ENCODE data around the gene SUSD2. TPM values are rescaled to one million over a fixed set of nuclear protein-coding genes. Genes with fewer than 3 reads are reported as not detected.

Gene SUSD2
- polyA plus RNA-seq, 2 of the 4 experiments (the other 2 are of a cell fraction) = 12.7 to 51.9 TPM

- TF ChIP-seq NR3C1 (IDR thresholded peaks at IDR 0.05) = no peak
- no peak for TF ChIP-seq SMC3 (IDR thresholded peaks at IDR 0.05)
- ChIA-PET CTCF (interaction anchor here (0.9 to 2.6 kb wide), 4 partner anchors 8 to 36 kb away, joined by 3 to 6 read pairs (median 4); no protein-coding TSS in a partner anchor), POLR2A (no interaction called here)
- DNase-seq (ENCODE audit: low read depth in 1 of 2, low spot score in 1 of 2) = no peak
- WGBS (ENCODE audit: missing lambda C conversion rate) = 83% methylated on average over 3 of the region's 14 CpGs
- H3K4me1 ChIP-seq = no peaks in the 10 kb centered on the region
- no peak for ATAC-seq
- H3K27ac ChIP-seq = peak overlapping the region in 1 of 2 experiments; percentile 52; a peak in 2 of 6 replicates
- H3K4me3 ChIP-seq = no peak overlapping the region
- FAIRE-seq = no peak
- no peak overlapping the region for H3K4me2 ChIP-seq
- H3K9me3 ChIP-seq = peaks cover 7% of the 10 kb centered on the region; the same call in 1 of the 3 replicates
These were observed 44.7 kb downstream of the SUSD2 start for GRCh38 chr22:24225951-24226350.

- POLR2A ChIA-PET = no interaction called here
- 87% methylated on average over 5 of the region's 18 CpGs for WGBS (ENCODE audit: missing lambda C conversion rate)
- Histone ChIP-seq H3K9me3 (no peaks in the 10 kb centered on the region), H3K4me2 (no peak overlapping the region), H3K4me3 (no peak overlapping the region), H3K4me1 (no peaks in the 10 kb centered on the region; the same call in 2 of the 3 replicates), H3K27ac (peak overlapping the region; percentile 15 to 67; a peak in 3 of 6 replicates)
- ATAC-seq (peak in 1 of 2 experiments; percentile 78; a peak in 3 of 6 replicates), FAIRE-seq (no peak), DNase-seq (ENCODE audit: low read depth in 1 of 2, low spot score in 1 of 2) (no peak)
- CTCF ChIA-PET = interaction anchor here (0.6 to 3.5 kb wide), 8 partner anchors 15 to 84 kb away, joined by 3 to 27 read pairs (median 4); no protein-coding TSS in a partner anchor
- TF ChIP-seq ZNF302 (CRISPR knock-in tag; IDR thresholded peaks at IDR 0.05) (no peak), CTCF (IDR thresholded peaks at IDR 0.05) (peak; percentile 24; the same call in 1 of the 3 replicates), EP300 (IDR thresholded peaks at IDR 0.05) (no peak)
These were observed 49.8 kb downstream of the SUSD2 start for GRCh38 chr22:24230911-24231656.

- H3K9me3 ChIP-seq = no peaks in the 10 kb centered on the region
- 95% methylated on average over 8 of the region's 9 CpGs for WGBS (ENCODE audit: missing lambda C conversion rate)
- H3K27ac ChIP-seq = peak overlapping the region; percentile 17 to 67; a peak in 3 of 6 replicates
- no peak overlapping the region for H3K4me3 ChIP-seq
- no peak overlapping the region for H3K4me2 ChIP-seq
- ChIA-PET CTCF (interaction anchor here (0.5 to 3.5 kb wide), 10 partner anchors 9 to 83 kb away, joined by 3 to 27 read pairs (median 3); no protein-coding TSS in a partner anchor), POLR2A (no interaction called here)
- no peak for FAIRE-seq
- ATAC-seq = no peak; a peak in 1 of 6 replicates
- DNase-seq (ENCODE audit: low read depth in 1 of 2, low spot score in 1 of 2) = no peak
- no peaks in the 10 kb centered on the region; the same call in 2 of the 3 replicates for H3K4me1 ChIP-seq
- no peak for TF ChIP-seq HMGXB4 (CRISPR knock-in tag; IDR thresholded peaks at IDR 0.05; ENCODE audit: borderline replicate concordance)
- no peak for TF ChIP-seq POLR2AphosphoS2 (conservative IDR thresholded peaks at IDR 0.05; ENCODE audit: low read length)
- TF ChIP-seq KDM1A (IDR thresholded peaks at IDR 0.05; ENCODE audit: low read depth) = no peak
- no peak for TF ChIP-seq POLR2A (IDR thresholded peaks at IDR 0.05; ENCODE audit: low read length)
- TF ChIP-seq BCL3 (IDR thresholded peaks at IDR 0.05) = no peak
- no peak for TF ChIP-seq TP53 (CRISPR knock-in tag; IDR thresholded peaks at IDR 0.05)
- no peak for TF ChIP-seq TFCP2L1 (CRISPR knock-in tag; IDR thresholded peaks at IDR 0.05)
- TF ChIP-seq MAX (IDR thresholded peaks at IDR 0.05) = no peak
- TF ChIP-seq MAFK (IDR thresholded peaks at IDR 0.05; ENCODE audit: partially characterized antibody) = no peak
- TF ChIP-seq BHLHE40 (IDR thresholded peaks at IDR 0.05; ENCODE audit: low read depth, low read length) = no peak
- TF ChIP-seq CBX2 (IDR thresholded peaks at IDR 0.05; ENCODE audit: borderline replicate concordance, low read depth) = no peak
- no peak for TF ChIP-seq HOXB5 (CRISPR knock-in tag; IDR thresholded peaks at IDR 0.05)
- no peak for TF ChIP-seq RAD21 (conservative IDR thresholded peaks at IDR 0.05 in 1 of 2, IDR thresholded peaks at IDR 0.05 in 1 of 2)
- TF ChIP-seq CTCF (IDR thresholded peaks at IDR 0.05) = no peak
- no peak for TF ChIP-seq REST (IDR thresholded peaks at IDR 0.05)
- no peak for TF ChIP-seq SREBF2 (IDR thresholded peaks at IDR 0.05)
- no peak for TF ChIP-seq HOXB13 (CRISPR knock-in tag; IDR thresholded peaks at IDR 0.05; ENCODE audit: low read depth)
These were observed 50.4 kb downstream of the SUSD2 start for GRCh38 chr22:24231706-24232105.

Data from A549 (cell line).